ENCODE results near the gene PTTG1IP. TPM values are rescaled to one million over a fixed set of nuclear protein-coding genes. Genes with fewer than 3 reads are reported as not detected.
A peak's percentile ranks its signal among the peaks of the same experiment; 100 is the strongest.

Gene PTTG1IP
- total RNA-seq, 2 donors from 2014 or later, result 216 to 244 TPM

DNA sequence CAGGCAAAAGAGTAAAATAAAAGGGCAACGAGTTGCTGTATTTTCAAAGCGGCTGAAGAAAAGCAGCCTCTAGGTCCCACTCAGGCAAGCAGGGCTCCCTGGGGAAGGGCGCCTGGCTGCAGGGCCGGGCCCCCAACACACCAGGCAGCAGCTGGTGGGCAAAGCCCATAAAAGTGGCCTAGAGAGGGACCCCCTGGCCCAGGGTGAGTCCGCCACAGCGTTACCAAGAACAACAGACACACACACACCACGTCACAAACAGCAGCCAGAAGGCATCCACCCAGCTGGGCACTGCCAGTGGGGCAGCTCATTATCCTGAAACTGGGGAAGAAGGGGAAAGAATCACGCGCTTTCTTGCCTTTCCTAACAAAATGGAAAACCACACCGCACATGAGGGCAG lies 60.3 kb downstream of the PTTG1IP start:
- Histone ChIP-seq H3K36me3 (no peaks in the 10 kb centered on the region), H3K4me3 (no peak overlapping the region), H3K27ac (peak overlapping the region in 1 of 2 donors; percentile 35), H3K9me3 (no peaks in the 10 kb centered on the region), H3K27me3 (replicated peaks; ENCODE audit: insufficient read depth) (no peaks in the 10 kb centered on the region), H3K4me1 (replicated peaks) (peaks cover 2% of the 10 kb centered on the region)
- no peak for DNase-seq (ENCODE audit: low spot score)
- WGBS, result 72% methylated on average over 10 of the region's 10 CpGs
- TF ChIP-seq, protein P1, sequence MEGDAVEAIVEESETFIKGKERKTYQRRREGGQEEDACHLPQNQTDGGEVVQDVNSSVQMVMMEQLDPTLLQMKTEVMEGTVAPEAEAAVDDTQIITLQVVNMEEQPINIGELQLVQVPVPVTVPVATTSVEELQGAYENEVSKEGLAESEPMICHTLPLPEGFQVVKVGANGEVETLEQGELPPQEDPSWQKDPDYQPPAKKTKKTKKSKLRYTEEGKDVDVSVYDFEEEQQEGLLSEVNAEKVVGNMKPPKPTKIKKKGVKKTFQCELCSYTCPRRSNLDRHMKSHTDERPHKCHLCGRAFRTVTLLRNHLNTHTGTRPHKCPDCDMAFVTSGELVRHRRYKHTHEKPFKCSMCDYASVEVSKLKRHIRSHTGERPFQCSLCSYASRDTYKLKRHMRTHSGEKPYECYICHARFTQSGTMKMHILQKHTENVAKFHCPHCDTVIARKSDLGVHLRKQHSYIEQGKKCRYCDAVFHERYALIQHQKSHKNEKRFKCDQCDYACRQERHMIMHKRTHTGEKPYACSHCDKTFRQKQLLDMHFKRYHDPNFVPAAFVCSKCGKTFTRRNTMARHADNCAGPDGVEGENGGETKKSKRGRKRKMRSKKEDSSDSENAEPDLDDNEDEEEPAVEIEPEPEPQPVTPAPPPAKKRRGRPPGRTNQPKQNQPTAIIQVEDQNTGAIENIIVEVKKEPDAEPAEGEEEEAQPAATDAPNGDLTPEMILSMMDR (IDR thresholded peaks at IDR 0.05), result no peak
- no peak for TF ChIP-seq POLR2AphosphoS5 (IDR thresholded peaks at IDR 0.05)
- TF ChIP-seq POLR2A (IDR thresholded peaks at IDR 0.05), result no peak
- intact Hi-C loops (cut with DNase I), result no loop called here

DNA sequence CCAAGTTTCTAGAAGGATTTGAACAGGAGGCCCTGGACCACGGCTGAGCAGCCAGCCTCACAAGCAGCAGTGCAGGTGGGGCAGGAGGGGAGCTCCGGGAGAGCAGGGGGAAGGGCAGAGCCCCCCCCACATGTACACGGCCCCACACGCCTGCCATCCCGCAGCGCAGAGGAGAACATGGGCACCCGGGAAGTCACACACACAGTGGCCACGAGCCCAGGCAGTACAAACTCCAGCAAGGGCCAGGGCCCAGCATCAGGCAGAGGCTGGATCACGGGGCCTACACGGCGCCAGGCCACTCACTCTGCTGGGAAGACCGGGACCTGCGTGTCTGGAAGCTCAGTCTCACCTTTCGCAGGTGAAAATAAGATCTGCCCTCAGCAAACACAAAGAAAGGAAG lies 60.9 kb downstream of the PTTG1IP start:
- Histone ChIP-seq H3K9me3 (no peaks in the 10 kb centered on the region), H3K36me3 (peaks cover 0 to under 1% of the 10 kb centered on the region in 2 donors), H3K27me3 (replicated peaks; ENCODE audit: insufficient read depth) (no peaks in the 10 kb centered on the region), H3K4me3 (no peak overlapping the region), H3K27ac (peak overlapping the region in 1 of 2 donors; percentile 35), H3K4me1 (replicated peaks) (peaks cover 2% of the 10 kb centered on the region)
- TF ChIP-seq POLR2AphosphoS5 (IDR thresholded peaks at IDR 0.05) (peak; percentile 14), POLR2A (IDR thresholded peaks at IDR 0.05) (no peak)
- TF ChIP-seq, protein P1 (IDR thresholded peaks at IDR 0.05), result no peak
- 38% methylated on average over 14 of the region's 14 CpGs for WGBS
- intact Hi-C loops (cut with DNase I), result no loop called here
- DNase-seq (ENCODE audit: low spot score), result no peak

DNA sequence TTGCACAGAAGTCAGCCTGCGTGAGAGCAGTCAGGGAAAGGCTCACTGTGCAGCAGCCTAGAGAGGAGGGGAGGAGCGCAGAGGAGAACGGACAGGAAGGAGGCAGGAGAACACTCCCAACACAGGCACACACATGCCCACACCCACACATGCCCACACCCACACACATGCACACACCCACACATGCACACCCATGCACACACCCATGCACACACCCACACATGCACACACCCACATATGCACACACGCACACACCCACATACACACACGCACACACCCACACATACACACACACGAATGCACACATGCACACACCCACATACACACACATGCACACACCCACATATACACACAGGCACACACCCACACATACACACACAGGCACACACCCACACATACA lies 62.7 kb downstream of the PTTG1IP start:
- Histone ChIP-seq H3K27me3 (replicated peaks; ENCODE audit: insufficient read depth) (no peaks in the 10 kb centered on the region), H3K4me3 (no peak overlapping the region), H3K9me3 (no peaks in the 10 kb centered on the region), H3K27ac (no peak overlapping the region), H3K36me3 (peaks cover 5 to 6% of the 10 kb centered on the region in 2 donors), H3K4me1 (replicated peaks) (no peaks in the 10 kb centered on the region)
- intact Hi-C loops (cut with DNase I), result no loop called here
- no peak for DNase-seq (ENCODE audit: low spot score)
- 89% methylated on average over 6 of the region's 6 CpGs for WGBS
- TF ChIP-seq, protein P1 (IDR thresholded peaks at IDR 0.05), result no peak
- no peak for TF ChIP-seq POLR2A (IDR thresholded peaks at IDR 0.05)
- TF ChIP-seq POLR2AphosphoS5 (IDR thresholded peaks at IDR 0.05), result no peak

DNA sequence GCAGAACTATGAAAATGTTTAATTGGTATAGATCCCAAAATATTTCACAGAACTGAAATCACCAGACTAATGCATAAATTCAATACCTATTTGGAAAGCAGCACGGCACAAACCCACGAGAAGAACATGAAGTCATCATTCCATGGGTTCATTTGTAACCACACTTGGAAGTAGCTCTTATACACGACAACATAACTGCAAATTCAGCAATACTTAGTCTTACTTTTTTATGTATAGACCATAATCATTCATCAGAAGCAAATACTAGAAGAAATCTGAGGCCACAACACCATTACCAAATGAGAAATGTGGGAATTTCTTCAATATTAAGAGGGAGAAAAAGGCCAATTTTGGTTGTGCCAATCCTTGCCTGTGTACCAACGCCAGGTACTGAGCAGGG lies 67.6 kb downstream of the PTTG1IP start:
- H3K27ac ChIP-seq, result no peak overlapping the region
- H3K36me3 ChIP-seq, result peaks cover 5 to 6% of the 10 kb centered on the region in 2 donors
- 90% methylated on average over 4 of the region's 4 CpGs for WGBS
- H3K4me1 ChIP-seq (replicated peaks), result peaks cover 3% of the 10 kb centered on the region
- no peaks in the 10 kb centered on the region for H3K9me3 ChIP-seq
- H3K27me3 ChIP-seq (replicated peaks; ENCODE audit: insufficient read depth), result no peaks in the 10 kb centered on the region
- intact Hi-C loops (cut with DNase I), result no loop called here
- TF ChIP-seq, protein P1 (IDR thresholded peaks at IDR 0.05), result no peak
- no peak for TF ChIP-seq POLR2AphosphoS5 (IDR thresholded peaks at IDR 0.05)
- no peak for TF ChIP-seq POLR2A (IDR thresholded peaks at IDR 0.05)
- no peak for DNase-seq (ENCODE audit: low spot score)
- H3K4me3 ChIP-seq, result no peak overlapping the region

DNA sequence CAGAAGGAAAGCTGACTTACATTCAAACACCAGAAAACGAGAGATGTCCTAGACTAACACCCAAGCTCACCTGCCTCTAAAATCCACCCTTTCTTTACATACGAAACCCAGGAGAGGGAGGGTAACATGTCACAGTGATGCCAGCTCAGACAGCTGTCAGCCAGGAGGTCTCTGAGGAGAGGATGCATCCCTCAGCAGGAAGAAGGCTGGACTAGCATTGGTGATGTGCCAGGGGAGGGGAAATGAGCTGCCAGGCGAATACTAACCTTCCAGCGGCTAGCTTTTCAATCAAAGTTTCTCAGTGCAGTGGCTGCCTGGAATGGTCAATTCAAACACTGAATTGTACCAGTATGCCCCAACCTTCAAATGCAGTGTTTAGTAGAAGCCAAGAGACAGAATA lies 68.3 kb downstream of the PTTG1IP start:
- TF ChIP-seq POLR2A (IDR thresholded peaks at IDR 0.05) (no peak), POLR2AphosphoS5 (IDR thresholded peaks at IDR 0.05) (no peak)
- TF ChIP-seq, protein P1 (IDR thresholded peaks at IDR 0.05), result no peak
- no peak overlapping the region for H3K4me3 ChIP-seq
- no peak overlapping the region for H3K27ac ChIP-seq
- peaks cover 5 to 6% of the 10 kb centered on the region in 2 donors for H3K36me3 ChIP-seq
- peaks cover 8% of the 10 kb centered on the region for H3K4me1 ChIP-seq (replicated peaks)
- intact Hi-C loops (cut with DNase I), result no loop called here
- H3K9me3 ChIP-seq, result no peaks in the 10 kb centered on the region
- H3K27me3 ChIP-seq (replicated peaks; ENCODE audit: insufficient read depth), result no peaks in the 10 kb centered on the region
- DNase-seq (ENCODE audit: low spot score), result no peak
- 92% methylated on average over 4 of the region's 4 CpGs for WGBS

All from prostate gland (tissue), 2 donors.